AG04449 (cell line): ENCODE measurements around the gene DSC1.
"Not testable (repeated sequence)": the region's sequence is repeated elsewhere in the genome, so short reads cannot be mapped to it uniquely, and the experiment has no call there.

Experiments used
- CTCF ChIA-PET: fragments of 350-600 bp; formaldehyde crosslinking; extraction: SDS; loops from one replicate; lab custom pipeline; 2021; ENCODE audit warnings: antibody characterized with exemption; lab: Yijun Ruan, JAX
- POLR2A ChIA-PET: fragments of 400-600, 350-600 bp; formaldehyde crosslinking; extraction: SDS; loops from one replicate; lab custom pipeline; 2020; ENCODE audit warnings: antibody characterized with exemption, inconsistent platforms; lab: Yijun Ruan, JAX
- DNase-seq: peaks from one replicate; pipeline ENCODE4 v3.0.0-alpha.2; 2010; ENCODE audit warnings: low read depth, low spot score
- H3K4me3 ChIP-seq: 2 replicates; pipeline ENCODE4 v1.5.1; 2011; ENCODE audit warnings: low read depth, mild to moderate bottlenecking, control low read depth, low read length
- TF ChIP-seq, protein P1 (sequence below): IDR thresholded peaks from one replicate; pipeline ENCODE4 v1.5.1; 2011; ENCODE audit warnings: mild to moderate bottlenecking, moderate library complexity, low read length, control low read depth, inconsistent platforms; ENCODE audit not compliant: insufficient read depth; ENCODE audit errors: missing control alignments

The DSC1 gene

DNA sequence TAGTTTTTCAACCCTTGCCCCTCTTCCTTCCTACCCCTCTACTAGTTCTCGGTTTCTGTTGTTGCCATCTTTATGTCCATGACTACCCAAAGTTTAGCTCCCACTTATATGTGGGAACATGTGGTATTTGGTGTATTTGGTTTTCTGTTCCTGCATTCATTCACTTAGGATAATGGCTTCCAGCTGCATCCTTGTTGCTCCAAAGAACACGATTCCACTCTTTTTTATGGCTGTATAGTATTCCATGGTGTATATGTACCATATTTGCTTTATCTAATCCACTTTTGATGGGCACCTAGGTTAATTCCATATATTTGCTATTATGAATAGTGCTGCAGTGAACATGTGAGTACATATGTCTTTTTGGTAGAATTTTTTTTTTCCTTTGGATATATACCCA lies 20.6 kb upstream of the DSC1 start:
- TF ChIP-seq, protein P1, sequence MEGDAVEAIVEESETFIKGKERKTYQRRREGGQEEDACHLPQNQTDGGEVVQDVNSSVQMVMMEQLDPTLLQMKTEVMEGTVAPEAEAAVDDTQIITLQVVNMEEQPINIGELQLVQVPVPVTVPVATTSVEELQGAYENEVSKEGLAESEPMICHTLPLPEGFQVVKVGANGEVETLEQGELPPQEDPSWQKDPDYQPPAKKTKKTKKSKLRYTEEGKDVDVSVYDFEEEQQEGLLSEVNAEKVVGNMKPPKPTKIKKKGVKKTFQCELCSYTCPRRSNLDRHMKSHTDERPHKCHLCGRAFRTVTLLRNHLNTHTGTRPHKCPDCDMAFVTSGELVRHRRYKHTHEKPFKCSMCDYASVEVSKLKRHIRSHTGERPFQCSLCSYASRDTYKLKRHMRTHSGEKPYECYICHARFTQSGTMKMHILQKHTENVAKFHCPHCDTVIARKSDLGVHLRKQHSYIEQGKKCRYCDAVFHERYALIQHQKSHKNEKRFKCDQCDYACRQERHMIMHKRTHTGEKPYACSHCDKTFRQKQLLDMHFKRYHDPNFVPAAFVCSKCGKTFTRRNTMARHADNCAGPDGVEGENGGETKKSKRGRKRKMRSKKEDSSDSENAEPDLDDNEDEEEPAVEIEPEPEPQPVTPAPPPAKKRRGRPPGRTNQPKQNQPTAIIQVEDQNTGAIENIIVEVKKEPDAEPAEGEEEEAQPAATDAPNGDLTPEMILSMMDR = no peak
- no peak overlapping the region for H3K4me3 ChIP-seq
- ChIA-PET POLR2A (interaction anchor here (0.7 kb wide), 1 partner anchor 84 kb away, joined by 3 read pairs; no protein-coding TSS in a partner anchor), CTCF (no interaction called here)
- DNase-seq = no peak

DNA sequence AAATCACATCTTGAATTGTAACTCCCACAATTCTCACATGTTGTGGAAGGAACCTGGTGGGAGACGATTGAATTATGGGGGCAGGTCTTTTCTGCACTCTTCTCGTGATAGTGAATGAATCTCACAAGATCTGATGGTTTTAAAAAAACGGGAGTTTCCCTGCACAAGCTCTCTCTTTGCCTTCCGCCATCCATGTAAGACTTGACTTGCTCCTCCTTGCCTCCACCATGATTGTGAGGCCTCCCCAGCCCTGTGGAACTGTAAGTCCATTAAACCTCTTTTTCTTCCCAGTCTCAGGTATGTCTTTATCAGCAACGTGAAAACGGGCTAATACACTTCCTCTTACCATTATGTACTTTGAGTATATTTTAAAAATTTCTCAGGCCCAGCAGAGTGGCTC lies 14.7 kb upstream of the DSC1 start:
- POLR2A ChIA-PET, CTCF ChIA-PET, H3K4me3 ChIP-seq, DNase-seq: not testable (repeated sequence)

DNA sequence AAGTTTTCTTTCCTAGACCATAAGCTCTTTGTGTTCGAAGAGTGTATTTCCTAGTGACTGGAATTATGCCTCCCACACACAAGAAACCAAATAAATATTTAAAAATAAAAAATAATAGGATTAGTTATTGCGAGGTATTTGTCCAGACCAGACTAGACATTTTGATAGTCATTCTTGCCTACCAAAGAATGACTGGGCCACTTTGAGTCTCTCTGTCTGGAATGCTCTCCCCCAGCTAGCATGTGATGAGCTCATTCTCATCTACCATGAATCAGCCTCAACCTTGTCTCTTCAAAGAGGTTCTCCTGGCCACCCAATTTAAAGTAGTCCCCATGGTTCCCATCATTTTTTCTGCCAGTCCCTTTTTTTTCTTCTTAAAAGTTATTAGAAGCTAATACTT lies 13.9 kb upstream of the DSC1 start:
- ChIA-PET CTCF (no interaction called here), POLR2A (no interaction called here)
- TF ChIP-seq, protein P1 = no peak
- DNase-seq = no peak
- no peak overlapping the region for H3K4me3 ChIP-seq

DNA sequence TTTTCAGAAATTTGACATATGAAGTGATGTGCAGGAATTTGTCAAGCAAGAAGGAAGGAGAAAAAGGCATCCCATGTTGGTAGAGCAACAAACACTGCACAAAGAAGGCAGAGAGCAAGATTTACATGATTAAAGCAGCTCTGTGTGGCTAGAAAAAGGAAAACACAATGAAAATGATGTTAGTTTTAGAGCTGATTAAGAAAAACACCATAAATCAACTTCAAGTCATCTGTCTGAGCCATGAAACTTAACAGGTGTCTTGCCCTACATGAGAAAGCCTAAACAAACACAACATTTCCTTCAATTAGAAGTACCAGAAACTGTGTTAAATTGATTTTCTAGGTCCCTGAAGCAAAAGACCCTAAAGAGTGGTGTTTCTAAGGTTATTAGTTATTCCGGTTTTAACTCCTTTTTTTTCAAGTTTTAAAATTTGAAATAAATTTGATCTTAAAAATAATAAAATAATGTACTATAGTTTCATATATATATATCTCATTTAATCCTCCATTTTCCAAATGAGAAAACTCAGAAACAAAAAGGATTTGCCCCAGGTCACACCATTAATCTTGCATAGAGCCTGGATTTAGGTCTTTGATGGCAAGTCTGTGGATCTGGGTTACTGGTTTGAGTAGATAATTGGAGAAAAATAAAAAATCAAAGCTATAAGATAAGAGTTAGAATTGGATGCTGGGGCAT lies 8.6 kb upstream of the DSC1 start:
- POLR2A ChIA-PET = no interaction called here
- no peak for DNase-seq
- TF ChIP-seq, protein P1 = no peak
- H3K4me3 ChIP-seq = no peak overlapping the region
- CTCF ChIA-PET = no interaction called here

DNA sequence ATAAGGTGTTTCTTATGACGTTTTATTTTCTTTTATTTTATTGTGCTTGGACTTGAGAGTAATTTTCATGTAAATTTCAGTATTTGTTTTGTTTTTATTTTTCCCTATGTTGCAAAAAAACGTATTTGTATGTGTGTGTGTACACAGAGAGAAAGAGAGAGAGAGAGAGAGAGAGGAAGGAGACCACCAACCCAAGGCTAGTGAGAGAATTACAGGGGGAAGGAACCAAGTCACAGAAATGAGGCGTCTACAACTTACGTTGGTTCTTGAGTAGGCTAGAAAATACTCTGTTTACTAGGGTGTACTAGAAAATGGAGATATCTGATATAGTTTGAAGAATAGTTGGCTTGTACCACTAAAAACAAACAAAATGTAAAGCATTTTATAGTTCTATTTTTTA lies 7.7 kb upstream of the DSC1 start:
- no peak for DNase-seq
- ChIA-PET CTCF (no interaction called here), POLR2A (no interaction called here)
- TF ChIP-seq, protein P1 = no peak
- no peak overlapping the region for H3K4me3 ChIP-seq

DNA sequence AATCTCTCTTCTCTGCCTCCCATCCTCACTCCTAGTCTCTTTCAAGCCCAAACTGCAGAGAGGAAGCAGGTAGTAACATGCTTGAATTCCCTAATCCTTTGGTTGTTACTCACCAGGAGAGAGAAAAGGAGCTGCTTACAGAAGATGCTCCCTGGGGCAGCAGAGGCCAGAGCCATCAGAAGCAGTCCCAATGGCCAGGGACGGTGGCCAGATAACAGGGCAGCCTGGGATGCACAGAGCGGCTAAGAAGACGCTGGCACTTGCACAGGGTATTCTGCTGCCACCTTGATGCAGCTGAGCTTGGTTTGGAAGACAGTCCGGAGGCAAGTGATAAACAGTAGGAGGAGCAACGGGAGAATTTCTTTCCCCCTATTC lies 250 bp downstream of the DSC1 start:
- no peak for DNase-seq
- TF ChIP-seq, protein P1 = no peak
- no peak overlapping the region for H3K4me3 ChIP-seq
- CTCF ChIA-PET = no interaction called here
- POLR2A ChIA-PET = no interaction called here
